Ovary (tissue), 3 donors: Measurements from ENCODE around the gene FXR1.

Experiments
- CTCF ChIP-seq, 3 donors: fragments of 450-650 bp in 2 of 3; fragments of 200-600 bp in 1 of 3; IDR thresholded peaks; one replicate each; pipeline versions ENCODE4 v1.5.1 to v1.8.0; 2016 to 2022; ENCODE audit warnings: antibody characterized with exemption in 3 of 3, mild to moderate bottlenecking in 1 of 3
- EP300 ChIP-seq: sonication (generic); formaldehyde crosslinking; IDR thresholded peaks from one replicate; pipeline ENCODE4 v1.6.1; 2017; ENCODE audit warnings: antibody characterized with exemption
- POLR2A ChIP-seq: fragments of 450-650 bp; IDR thresholded peaks from one replicate; pipeline ENCODE4 v1.6.1; 2017; ENCODE audit warnings: antibody characterized with exemption, mild to moderate bottlenecking, moderate library complexity
- donor health status: DM: no; HTN: no; CAD: no.

DNA sequence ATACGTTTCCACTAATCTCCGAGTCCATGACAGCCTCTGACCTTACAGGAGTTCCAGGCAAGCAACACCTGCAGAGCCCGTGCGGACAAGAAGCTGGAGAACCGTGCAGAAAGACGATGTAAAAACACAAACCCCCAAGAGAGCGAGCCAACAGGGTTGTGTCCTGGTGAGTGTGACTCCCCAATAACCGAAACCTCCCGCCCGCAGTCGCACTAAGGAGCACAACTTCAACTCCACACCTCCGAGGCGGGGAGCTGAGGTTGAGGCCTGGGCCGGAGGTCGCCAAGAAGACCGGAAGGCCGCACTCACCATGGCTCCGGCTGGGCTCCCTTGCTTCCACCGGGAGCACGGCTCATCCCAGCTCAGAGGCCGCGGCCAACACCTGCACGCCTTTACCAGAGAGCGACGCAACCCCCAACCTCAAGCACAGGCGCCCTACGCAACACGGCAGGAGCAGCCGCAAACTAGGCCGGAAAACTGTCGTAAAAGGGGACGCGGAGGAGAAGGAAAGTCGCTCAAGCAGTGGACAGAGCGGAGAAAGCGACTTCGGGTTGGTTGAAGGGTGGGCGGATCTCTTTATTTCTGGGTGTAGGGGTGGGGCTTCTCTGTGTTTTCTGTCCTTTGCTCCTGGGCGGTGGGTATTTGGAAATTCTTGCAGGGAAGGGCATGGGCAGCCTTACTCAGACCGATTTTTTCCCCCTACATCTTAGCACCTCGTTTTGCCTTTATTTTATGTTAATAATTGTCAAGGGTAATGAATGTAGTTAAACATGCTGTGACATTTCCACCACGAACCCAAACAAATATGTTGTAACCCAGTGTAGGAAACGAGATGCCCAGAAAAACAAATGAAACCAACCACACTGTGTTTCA lies 77.1 kb downstream of the FXR1 start, which contains the start of gene DNAJC19:
- no peak for TF ChIP-seq CTCF (IDR thresholded peaks at IDR 0.05)
- peak; percentile 79 for TF ChIP-seq POLR2A
- no peak for TF ChIP-seq EP300
